ENCODE data around the gene TMEM19.

Gene TMEM19

DNA sequence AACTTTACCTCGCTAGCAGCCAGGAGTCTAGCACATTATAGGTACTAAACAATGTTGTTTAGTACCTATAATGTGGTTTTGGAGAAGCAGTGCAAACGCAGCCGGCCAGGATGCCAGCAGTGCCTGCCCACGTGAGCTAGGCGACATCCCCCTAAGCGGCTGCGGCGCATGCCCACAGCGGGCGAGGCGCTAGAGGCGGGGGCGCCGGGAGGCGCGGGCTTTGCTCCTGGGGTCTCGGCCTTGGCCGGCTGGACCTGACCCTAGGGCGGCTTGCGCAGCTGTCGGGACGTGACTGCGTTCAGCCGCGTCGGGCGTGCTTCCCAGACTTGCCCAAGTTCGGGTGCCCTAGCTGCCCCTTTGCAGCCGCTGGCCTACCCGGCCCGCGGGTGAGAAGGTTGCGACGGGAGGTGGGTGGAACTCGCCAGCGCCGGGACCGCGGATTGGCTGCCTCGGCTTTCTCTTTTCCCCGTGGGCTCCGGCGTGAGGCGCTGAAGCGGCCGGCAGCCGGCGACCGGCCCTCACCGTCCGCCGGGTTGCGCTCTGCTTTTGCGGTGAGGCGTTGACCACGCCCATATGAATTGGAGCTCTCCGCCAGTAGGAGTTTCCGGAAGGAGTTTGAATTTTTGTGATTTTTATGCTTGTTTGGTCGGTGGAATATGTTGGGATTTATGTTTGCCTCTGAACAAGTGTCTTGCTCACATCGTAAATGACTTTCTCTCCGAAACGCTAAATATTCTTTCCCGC is at the start of gene TMEM19:
TMEM19 (plus strand) TSS at position 169 of the 744 bp plus-strand sequence. CDS start 599 bp downstream, outside the sequence.
- peak; percentile 84 for DNase-seq

DNA sequence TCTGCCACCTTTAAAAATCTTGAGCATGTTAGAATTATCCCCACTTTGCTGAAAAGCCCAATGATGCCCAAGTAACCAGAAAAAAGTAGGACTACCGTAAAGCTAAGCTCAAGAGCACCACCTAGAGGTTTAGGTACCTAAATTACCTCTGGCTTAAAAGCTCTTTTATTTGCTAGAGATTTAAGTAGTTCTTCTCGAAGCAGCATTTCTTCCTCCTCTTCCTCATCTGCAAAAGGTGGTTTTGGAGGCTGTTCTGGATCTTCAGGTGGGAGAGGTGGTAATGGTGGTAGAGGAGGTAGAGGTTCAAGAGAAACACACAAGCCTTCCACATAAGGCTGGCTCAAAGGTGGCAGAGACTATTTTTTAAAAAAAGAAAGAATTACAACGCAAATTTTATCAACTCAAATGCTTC is 49.2 kb upstream of the TMEM19 start:
- no peak for DNase-seq

DNA sequence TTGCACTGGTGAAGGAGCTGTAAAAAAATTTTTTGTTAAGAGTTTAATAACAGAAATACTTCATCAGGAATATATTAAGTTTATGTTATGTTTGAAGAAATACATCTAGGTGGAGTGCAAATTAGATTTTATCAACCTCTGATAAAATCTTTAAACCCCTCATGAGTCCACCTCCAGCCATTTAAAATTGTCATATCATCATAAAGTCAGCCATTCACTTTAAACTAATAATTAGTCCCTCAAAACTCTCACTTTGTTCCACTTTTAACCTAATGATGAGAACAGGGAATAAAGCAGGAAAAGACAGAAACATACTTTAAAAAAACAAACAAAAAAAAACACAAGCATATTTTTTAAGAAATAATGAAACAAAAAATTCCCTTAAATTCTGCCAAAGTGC is 47.4 kb upstream of the TMEM19 start:
- DNase-seq: no peak

DNA sequence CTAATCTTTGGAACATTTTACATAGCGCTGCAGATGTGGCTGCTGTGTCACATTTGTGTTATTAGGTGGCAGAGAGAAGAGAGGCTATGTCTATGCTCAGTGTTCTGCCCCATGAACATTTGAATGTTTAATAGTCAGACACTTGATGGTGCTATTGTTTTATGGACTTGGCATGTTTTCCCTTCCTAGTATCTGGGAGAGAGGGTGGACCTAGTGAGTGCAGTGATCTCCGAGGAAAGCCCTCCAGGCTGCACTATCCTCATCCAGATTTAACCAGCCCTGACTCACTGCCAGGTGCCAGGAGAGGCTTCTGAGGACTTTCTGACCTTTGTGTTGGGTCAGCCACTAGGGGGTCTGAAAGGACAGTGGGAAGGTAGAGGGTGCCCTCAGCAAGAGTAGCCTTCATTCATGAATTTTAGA is 46.5 kb upstream of the TMEM19 start:
- no peak for DNase-seq

DNA sequence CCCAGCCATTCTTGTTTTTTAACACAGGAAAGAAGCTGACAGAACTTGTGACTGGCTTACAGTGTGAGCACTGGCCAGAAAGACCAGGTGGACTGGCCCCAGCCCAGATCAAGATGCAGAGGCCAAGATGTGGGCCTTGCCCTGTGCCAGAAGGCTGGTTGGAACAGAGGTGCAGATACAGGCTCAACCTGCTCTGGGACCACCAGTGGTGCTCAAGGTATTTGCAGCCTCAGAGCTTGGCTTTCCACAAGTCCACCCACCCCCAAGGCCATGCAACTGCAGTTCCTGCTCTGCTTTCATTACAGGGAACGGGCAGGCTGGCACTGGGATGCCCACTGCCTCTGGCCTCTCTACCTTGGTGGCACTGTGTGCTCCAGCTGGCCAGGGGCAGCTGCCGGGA is 45.6 kb upstream of the TMEM19 start:
- no peak for DNase-seq

DNA sequence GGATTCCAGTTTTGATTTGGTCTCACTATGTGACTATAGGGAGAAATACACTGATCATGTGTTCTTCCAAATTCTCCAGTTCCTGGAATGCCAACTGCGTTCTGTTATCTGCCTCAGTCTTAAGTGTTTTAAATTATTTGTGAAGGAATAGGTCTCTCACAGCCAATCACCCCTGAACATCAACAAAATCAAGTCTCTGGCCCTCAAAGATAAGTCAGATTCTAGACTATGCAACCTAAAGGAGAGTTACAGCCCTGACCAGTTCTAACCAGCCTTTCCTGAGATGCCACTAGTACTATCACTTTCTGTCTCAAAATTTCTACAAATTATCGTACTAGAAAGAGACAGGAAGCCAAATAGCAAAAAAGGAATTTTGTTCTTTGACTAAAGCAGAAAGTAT is 44.5 kb upstream of the TMEM19 start:
- no peak for DNase-seq

DNA sequence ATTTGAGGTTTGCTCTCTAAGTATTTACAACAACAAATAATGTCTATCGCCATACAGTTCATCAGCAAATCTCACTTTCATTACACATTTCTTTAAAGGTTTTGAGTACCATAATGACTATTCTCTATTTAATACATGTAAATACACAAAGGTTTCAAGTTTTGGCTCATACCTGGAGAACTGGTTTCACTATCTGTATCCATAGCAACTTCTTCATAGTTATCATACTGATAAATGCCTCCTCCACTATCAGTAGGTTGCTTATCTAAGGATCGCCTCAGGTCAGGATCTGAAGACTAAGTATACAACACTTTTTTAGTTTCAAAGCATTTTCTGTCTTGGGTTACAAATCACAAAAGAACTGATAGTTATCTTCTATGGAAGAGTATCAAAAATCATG is 43.6 kb upstream of the TMEM19 start:
- DNase-seq: no peak

DNA sequence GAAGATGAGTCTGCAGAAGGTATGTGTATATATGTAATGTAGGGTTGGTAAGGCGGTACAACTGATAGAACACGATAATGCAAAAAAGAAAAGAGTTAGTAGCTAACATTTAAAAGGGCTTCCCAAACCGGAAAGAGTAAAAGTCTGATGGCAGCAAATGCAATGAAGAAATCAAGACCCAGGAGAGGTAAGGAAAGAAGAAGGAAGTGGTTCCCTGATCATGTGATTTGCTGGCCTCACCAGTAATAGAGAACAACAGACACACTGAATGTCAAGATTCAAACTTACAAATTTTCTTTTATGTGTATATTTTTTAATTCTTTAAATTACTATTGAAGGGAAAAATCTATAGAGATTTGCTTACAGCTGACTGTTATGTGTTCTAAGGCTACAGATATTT is 40.6 kb upstream of the TMEM19 start:
- no peak for DNase-seq

DNA sequence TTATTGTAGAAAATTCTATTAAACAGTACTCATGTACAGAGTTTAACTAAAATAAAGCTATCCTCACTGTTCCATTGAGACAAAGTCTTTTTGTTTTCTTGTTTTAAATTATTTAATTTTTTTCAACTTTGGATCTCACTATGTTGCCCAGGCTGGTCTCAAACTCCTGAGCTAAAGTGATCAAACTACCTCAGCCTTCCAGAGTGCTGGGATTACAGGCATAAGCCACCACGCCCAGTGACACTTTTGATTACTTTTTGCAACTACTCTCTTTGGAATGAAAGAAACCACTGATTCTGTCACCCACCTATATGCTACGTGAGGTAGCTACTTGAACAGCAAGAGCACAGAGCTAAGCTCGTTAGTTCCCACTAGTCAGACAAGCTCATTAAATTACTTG is 39.4 kb upstream of the TMEM19 start:
- DNase-seq: no peak

DNA sequence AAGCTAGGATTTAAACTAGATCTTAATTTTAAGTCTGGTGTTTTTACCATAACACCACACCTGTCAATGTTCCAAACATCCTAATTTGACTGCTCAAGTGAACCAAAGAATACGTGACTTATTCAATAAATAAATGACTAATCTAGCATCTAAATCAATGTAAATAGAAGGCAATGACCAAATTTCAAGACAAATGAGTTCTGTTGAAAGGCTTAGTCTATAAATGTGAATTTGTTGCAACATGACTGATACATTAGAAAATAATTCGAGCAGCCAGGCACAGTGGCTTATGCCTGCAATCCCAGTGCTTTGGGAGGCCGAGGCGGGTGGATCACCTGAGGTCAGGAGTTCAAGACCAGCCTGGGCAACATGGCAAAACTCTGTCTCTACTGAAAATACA is 37.3 kb upstream of the TMEM19 start:
- DNase-seq: no peak

DNA sequence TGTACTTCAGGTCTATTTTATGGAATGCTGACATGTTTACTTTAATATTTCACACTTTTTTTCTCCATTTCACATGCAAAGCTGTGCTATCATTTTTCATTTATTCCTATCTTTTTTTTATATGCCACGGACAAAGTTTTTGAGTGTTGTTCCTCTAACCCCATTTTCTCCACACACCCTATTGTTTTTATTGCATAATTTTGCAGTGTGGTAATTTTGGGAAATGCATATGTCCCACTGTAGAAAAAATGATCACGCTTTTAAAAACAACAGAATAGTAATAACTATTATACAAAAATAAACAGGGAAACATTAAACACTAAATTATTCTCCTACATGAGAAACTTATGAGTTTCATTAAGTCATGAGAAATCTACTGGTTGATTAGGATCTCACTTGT is 36.5 kb upstream of the TMEM19 start:
- no peak for DNase-seq

DNA sequence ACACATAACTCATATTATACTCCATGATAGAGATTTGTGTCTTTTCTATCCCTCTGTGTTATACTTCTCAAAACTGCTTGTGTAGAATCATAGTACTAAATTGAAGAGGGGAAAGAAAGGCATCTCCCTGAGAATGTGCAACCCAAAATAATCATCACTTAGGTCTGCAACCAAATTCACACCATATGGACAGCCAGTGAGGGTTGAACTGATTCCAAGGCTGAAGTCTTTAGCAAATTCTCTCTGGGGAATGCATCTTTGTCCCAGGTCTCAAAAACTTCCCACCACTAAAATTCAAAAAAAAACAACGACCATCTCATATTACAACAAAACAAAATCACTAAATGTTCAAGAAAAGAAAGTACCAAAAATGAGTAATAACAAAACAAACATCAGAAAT is 33.2 kb upstream of the TMEM19 start:
- no peak for DNase-seq

DNA sequence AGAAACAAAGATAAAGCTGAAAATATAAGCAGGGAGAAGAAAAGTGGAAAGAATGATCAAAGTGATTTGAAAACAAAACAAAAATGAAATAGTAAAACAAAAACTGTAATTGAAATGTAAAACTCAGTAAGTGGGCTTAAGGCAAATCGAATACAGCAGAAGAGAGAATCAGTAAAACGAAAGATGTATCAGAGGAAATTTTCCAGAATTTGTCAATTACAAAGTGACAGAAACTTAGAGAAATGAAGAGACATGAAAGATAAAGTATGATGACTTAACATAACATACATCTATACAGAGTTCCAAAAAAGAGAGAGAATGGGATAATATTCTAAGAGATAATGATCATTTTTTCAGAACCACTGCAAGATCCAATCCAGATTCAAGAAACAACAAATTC is 32.7 kb upstream of the TMEM19 start:
- no peak for DNase-seq

DNA sequence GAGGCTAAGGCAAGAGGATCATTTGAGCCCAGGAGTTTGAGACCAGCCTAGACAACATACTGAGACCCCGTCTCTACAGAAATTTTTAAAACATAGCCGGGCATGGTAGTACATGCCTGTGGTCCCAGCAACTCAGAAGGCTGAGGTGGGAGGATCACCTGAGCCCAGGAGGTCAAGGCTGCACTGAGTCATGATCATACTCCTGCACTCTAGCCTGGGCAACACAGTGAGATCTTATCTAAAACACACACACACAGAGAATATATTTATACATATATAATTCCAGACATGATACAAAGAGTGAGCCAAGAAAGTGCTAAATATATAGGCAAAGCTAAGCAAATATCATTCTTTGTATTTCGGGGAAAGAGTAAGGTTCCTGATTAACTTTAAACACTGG is 31.7 kb upstream of the TMEM19 start:
- no peak for DNase-seq

DNA sequence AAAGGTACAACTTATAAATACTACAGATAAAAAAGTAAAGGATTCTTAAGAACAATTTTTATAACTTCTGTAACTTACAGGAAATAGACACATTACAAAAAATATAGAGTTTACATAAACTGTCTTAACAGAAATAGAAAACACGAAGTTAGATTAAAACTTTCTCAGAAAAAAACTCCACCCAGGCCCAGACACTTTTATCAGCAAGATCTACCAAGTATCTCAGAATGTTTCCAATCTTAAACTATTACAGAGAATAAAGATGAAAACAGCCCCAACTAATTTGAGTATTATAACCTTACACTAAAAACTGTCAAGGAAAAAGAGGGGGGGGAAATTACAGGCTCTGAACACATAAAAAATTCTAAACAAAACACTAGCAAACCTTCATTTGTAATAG is 30.4 kb upstream of the TMEM19 start:
- no peak for DNase-seq

DNA sequence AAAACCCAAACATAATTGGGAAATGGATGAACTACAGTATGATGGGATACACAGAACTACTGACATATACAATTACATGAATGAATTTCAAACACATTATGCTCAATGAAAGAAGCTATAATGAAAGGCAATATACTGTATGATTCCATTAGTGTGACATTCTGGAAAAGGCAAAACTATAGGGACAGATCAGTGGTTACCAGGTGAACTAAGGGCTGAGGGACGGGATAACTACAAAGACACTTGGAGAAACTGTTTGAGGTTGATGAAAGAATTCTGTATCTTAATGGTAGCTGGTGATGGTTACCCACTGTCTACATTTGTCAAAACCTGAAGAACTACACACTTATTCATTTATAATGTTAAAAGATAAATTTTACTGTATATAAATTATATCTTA is 30.0 kb upstream of the TMEM19 start:
- DNase-seq: no peak

DNA sequence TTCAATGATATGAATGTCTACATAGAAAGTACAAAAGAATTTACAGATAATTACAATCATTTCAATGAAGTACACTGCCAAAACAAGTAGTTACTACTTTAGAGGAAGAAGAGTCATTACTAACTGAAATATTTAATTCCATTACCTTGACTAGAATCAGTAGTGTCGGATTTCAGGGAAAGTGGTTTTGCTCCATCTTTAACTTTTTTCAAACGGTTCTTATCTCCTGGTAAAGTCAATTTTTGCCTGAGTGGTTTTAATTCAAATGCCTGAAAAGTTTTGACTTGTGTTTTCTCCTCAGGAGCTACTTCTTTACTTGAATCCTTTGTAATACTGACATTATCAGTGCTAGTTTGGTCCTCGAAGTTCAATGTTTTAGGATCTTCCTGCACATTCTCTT is 29.1 kb upstream of the TMEM19 start:
- DNase-seq: no peak

DNA sequence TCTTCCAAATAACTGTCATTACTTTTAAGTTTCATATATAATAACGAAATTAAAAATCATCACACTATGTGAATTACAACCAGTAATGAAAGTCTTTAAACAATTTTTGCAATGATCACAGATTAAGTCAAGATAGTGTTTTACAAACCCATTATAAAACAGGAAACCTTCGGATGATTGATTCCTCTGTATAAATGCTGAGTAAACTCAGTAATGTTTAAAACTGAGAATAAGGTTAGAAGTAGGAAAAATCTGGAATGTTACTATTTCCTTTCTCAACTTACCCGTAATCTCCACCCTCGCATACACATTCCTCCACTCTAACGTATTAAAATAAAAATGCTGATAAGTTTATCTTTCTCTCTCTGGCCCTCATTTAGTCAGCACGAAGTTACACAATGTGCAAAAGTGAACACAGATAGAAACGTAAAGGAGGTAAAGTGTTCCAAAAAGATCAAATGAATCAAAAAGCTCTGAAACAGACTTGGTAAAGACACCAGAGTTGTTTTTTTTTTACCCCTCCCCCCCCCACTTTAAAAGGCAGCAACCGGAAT is 23.8 kb upstream of the TMEM19 start:
- DNase-seq: no peak

DNA sequence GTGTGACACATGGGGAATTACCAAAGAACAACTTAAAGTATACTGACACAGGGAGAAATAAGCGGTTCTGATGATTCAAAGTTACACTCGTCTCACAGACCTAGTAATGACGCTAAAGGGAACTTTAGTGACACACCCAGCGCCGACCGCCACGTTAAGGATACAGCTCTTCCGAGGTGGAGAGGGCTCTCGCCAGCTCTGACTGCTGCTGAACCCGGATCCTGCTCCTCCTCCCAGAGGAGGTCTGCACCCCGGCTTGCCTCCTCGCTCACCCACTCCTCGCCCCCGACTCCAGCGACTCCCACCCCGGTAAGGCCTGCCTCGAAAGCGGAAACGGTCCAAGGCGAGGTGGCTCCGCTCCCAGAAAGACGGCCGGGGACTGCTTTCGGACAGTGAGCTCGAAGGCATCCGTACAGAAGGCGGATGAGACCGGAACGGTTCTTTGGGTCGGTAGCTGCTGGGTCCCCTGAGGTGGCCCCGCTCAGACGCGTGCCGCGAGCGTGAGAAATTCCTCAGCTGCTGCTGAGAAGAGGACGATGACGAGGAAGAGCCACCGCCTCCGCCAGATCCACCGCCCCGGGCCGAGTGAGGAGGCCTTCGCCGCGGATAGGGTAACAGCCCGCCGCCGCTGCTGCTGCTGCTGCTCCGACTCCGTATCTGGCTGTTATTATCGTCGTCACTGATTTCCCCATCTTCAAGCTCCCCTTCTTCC is 22.9 kb upstream of the TMEM19 start:
- peak; percentile 84 for DNase-seq

DNA sequence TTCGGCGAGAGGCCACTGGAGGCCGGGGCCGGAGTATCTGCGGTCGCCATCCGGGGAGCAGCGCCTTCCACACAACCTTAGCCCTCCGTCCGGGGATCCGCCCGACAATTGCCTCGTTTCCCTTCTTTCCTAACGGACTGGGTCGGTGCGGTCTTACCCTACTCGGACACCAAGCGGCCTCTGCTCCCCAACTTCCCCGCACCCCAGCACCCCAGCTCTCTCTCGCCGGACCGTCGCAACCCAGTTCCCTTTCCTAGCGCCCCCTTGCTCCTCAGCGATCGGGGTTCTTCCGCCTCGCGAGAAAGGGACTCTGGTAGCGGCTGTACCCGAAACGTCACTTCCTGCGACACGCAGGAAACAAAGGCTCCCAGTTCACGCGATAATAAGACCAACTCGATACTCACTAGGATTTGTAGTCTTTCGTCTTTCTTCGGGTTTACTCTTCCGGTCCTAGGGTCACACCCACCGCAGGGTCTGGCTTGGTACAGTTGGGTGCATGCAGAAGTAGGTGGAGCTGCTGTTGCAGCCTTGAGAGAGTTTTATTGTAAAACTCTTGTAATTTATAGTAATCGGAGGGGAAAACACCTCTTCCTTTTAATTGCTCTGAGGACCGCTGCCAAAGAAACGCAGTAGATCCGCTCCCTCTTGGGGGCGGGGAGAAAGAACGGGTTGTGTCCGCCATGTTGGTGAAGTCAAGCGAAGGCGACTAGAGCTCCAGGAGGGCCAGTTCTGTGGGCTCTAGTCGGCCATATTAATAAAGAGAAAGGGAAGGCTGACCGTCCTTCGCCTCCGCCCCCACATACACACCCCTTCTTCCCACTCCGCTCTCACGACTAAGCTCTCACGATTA is 22.1 kb upstream of the TMEM19 start, which contains the start of the genes THAP2 and ZFC3H1:
THAP2 (plus strand) TSS at position 741 of the 850 bp plus-strand sequence. CDS start 209 bp downstream, outside the sequence.
ZFC3H1 (minus strand) TSS at position 288 of the 850 bp plus-strand sequence; CDS start at position 50, 238 bp downstream.
- DNase-seq: peak; percentile 90

DNA sequence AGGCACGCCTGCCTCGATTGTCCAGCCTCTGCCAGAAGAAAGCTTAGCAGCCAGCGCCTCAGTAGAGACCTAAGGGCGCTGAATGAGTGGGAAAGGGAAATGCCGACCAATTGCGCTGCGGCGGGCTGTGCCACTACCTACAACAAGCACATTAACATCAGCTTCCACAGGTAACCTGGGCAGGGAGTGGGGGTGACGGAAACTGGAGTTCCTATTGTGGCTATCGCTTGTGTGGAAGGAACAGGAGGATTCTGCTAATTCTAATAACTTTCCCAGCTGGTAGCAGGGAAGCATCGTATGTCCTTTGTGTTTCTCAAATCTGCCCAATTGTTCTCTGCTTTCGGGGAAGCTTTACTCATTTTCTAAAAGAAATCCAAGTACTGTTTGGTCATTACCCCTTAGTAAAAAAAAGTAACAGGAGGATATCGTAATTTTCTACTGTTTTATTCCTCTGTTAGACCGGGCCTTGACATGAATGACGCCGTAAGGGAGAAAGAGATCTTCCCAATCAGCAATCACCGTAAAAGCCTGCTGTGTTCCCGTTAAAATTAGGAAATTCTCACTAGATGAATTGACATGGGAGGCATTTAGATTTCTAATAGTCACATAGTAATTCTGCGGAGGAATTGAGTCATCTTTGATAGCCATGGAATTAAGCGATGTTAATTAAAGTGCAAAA is 21.3 kb upstream of the TMEM19 start:
- DNase-seq: no peak

DNA sequence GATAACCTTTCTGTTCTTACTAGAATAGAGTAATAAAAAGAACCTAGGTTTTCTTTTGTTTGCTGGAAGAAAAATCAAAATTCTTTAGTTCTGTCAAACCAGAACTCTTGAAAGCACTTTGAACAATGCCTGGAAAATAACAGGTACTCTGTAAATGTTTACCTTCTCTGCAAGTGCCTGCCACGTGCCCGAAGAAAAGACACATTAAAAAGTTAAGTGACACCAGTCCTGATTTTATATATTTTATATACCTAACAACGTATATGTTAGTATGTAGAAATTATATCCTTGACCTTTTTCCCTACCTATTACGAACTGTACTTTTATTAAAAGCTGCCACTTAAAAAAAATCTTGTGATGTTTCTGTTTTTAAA is 20.8 kb upstream of the TMEM19 start:
- no peak for DNase-seq

DNA sequence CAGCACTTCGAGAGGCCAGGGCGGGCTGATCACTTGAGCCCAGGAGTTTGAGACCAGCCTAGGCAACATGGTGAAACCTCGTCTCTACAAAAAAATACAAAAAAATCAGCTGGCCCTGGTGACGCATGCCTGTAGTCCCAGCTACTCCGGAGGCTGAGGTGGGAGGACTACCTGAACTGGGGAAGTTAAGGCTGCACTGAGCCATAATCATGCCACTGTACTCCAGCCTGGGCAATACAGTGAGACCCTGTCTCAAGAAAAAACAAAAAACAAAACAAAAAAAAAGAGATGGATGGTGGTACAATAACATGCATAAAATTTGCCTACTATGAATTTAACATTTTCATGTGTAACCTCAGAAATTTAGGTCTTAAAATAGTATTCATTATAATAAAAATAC is 19.6 kb upstream of the TMEM19 start:
- DNase-seq: no peak

Data from activated CD4-positive, alpha-beta T cell treated with anti-CD3 and anti-CD28 coated beads for 48 hours (primary cell).